GM18907 (cell line): ENCODE measurements around the gene SNX9.
"Not testable (repeated sequence)": the region's sequence is repeated elsewhere in the genome, so short reads cannot be mapped to it uniquely, and the experiment has no call there.

ENCODE experiments used
- ATAC-seq: cut with Tn5 transposase; IDR thresholded peaks from one replicate; pipeline ENCODE4 v1.9.1; 2021; ENCODE audit warnings: mild to moderate bottlenecking, moderate library complexity; ENCODE audit not compliant: unreplicated experiment

Gene SNX9

DNA sequence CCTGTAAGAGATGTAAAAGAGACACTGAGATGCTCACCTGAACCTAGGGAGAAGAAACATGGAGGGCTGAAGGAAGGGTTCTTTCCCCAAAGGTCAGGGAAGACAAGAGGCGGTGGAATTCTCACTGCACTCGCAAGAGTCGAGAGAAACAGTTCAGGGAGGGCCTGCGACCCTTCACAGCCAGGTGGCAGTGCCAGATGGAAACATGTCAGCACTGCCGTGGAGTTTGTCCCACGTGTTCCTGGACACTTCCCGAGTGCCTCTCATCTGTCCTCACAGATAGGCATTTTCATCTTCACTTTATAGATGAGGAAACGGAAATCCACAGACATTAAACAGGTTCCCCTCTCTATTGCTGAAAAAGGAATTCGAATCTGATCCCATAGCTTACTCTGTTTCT lies 88.2 kb downstream of the SNX9 start:
- no peak for ATAC-seq

DNA sequence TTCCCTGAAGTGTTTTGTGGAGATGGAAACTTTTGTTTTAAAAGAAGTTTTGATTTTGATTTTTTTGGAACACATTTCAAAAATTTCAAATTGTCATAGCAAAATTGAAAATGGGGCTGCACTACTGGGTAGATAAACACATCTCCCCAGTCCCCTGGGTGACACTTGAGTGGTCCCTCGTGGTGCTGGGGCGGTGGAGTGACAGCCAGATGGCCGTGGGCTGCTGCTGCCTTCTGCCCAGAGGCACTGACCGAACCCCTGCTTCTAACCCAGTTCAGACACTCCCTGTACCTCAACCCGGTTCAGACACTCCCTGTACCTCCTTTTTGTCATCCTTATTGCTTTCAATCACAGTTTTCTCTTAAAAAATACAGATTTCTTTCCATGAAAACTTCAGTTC lies 88.7 kb downstream of the SNX9 start:
- no peak for ATAC-seq

DNA sequence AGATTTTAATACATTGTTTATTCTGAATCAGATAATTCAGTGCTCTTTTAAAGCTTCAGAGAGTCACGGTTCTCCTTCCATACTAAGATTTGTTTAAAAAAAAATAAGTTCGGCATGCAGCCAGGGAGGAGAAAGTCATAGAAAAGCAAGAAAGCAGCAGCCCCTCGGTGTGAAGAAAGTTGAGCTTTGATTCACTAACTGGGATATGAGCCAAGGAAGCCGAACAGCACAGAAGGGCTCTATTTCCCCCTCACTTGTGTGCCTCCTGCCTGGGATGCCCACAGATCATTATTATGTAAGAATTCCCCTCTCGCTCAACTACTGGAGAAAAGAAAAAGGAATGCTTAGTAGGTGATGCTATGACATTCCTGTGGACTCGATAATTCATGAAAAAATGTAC lies 89.3 kb downstream of the SNX9 start:
- ATAC-seq = no peak

DNA sequence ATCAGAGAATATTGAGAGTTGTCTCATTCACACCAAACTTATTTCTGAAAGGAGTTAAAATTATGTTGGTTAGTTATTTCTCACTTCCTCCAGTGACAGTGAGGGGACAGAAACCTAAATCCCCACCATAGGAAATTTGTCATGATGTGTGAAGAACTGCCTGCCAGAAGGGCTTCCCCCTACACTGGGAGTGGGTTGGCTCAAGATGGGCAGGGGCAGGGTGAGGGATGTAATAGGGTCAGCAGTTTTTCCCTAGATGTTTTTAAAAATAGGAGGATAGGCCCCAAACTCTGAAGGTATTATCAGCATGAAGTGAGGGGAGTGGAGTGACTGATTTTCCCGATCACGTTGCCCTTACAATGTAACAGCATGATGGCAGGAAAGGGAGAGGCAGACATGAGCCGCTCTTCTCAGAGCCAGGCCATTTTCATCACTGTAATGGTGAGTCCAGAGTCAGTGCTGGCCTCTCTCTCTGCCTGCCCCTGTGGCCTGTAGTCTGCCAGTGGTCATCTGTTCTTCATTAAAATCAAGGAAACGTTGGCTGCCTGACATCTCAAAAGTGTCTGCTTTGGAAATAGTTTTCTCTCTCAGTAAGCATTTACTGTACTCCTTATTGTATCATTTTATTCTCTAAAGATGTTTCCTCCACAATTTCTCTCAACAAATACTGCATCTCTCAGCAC lies 98.8 kb downstream of the SNX9 start:
- no peak for ATAC-seq

DNA sequence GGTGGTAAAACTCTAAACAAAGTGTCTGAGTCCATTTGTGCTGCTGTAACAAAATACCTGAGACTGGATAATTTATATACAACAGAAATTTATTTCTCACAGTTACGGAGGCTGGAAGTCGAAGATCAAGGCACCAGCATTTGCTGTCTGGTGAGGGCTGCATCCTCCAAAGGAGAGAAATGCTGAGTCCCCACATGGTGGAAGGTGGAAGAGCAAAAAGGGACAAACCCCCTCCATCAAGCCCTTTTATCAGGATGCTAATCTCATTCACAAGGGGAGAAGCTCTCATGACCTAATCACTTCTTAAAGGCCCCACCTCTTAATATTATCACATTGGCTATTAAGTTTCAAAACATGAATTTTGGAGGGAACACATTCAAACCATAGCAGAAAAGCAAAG lies 102.7 kb downstream of the SNX9 start:
- ATAC-seq = no peak

DNA sequence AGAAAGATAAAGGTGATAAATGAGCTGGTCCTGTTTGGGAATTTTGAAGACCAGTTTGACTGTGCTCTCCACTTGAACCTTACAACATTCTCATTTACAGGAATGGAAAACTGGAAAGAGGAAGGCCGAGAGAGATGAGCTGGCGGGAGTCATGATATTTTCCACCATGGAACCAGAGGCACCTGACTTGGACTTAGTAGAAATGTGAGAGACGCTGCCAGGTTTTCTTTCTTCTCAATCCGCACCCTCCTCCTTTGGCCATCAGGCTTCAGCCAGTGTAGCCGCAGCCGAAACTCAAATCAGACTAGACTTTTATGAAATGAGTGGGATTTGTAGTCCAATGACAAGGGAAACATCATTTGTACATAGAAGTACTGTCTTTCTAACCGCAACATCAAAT lies 104.0 kb downstream of the SNX9 start:
- ATAC-seq = no peak

DNA sequence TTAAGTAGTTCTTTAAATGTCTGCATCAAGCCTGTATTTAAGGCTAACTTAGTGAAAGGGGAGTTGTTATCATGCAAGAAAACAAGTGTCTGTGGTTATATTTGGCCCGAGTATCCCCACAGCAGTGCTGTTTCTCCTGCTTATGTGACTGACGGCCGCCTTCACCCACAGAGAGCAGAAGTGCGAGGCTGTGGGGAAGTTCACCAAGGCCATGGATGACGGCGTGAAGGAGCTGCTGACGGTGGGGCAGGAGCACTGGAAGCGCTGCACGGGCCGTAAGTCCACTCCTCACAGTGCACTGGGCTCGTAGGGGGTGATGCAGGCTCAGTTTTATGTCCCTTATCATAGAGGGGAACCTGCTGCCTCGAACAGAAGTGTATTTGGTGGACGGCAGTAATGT lies 105.4 kb downstream of the SNX9 start:
- ATAC-seq = no peak

DNA sequence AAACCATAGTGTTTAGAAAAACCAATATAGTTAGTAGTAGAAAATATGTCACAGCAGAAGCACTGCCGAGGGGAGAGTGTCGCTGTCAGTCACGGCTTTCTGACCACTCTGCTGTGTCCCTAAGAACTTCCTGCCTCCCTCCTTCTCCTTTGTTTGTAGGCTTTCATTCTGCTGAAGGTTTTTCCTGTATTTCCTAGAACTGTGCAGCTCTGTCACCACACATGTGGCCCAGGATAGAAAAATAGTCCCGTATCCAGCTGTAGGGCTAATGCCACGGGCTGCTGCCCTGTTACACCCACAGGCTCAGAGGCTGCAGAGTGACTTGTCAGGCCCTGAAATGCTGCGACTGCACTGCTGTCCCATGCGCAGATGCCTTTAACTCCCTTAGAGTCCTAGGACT lies 106.0 kb downstream of the SNX9 start:
- no peak for ATAC-seq

DNA sequence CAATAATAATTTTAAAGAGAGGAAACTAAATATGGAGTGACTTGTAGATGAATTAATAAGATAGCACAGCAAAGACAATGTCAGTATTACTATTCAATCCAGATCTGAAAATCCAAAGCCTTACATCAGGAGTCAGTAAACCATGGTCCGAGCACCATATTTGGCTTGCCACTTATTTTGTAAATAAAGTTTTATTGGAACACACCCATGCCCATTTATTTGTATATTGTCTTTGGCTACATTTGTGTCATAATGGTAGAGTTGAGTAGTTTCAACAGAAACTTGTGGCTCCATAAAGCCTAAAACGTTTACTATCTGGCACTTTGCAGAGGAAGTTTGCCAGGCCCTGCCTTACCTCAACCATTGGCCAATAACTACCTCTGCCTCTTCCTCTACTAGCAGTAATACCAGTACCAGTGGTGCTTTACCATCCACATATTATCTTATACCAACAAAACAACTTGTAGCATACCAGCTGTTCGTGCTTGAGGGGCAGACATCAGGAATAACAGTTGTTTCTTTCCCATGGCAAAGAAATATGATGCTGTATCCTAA lies 106.8 kb downstream of the SNX9 start:
- no peak for ATAC-seq

DNA sequence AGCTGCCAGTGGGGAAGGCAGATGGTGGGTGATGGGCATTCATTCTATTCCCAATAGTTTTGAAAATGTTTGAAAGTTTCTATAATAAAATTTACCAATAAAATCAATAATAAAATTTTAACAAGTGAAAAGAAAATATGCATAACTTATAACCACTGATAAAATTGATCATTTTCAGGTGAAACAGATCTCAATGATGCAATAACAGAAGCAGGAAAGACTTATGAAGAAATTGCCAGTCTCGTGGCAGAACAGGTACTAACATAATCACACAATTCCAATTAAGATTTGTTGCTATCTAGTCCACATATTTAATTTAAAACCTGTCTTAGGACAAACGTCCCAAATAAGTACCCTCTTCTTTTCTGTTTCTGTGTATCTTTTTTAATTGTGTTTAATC lies 112.7 kb downstream of the SNX9 start:
- no peak for ATAC-seq

DNA sequence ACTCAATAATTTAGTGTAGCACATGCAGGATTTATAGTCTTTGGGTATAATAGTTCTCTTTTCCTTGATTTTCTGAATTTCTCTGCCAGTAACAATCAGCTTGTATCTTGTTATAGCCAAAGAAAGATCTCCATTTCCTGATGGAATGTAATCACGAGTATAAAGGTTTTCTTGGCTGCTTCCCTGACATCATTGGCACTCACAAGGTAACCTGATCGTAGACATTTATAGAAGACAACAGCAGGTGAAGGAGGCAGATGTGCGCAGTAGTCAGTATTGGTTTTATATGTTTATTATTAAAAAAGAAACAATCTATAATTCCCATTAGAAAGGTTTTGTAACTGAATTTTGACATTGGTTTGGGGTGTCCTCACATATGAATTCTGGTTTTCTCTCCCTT lies 114.3 kb downstream of the SNX9 start:
- no peak for ATAC-seq

DNA sequence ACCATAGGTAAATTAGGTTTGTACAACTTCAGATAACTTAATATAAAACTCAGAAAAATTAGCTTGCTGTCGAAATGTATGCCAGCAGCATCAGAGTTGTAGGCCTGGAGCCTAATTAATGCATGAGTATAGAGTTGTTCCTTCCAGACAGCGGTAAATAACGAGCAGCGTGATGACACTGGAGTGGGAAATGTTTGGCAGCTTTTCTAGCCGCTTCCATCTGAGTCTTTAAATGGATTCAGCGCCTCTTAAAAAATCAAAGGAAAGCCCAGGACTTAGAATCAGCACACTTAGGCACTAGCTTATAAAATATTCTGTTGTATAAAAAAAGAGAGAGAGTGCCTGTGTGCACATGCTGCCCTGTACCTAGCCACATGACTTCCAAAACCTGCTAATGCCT lies 114.9 kb downstream of the SNX9 start:
- no peak for ATAC-seq

DNA sequence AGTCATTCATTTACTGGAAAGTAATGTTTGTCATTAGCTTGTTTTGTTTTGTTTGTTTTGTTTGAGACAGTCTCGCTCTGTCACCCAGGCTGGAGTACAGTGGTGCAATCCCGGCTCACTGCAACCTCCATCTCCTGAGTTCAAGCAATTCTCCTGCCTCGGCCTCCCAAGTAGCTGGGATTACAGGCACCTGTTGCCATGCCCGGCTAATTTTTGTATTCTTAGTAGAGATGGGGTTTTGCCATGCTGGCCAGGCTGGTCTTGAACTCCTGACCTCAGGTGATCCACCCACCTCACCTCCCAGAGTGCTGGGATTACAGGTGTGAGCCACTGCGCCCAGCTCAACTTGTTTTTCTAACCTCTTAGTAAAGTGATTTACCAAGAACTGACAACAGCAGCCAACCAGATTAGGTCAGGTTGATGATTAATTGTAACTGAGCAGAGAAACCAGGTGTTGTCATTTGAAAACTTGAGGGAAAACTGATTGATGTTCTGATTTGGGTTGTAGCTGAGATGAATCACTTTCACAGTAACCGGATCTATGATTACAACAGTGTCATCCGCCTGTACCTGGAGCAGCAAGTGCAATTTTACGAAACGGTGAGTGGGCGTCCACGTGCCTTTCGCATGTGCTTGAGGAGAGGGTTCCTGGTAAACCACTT lies 117.5 kb downstream of the SNX9 start:
- ATAC-seq = not testable (repeated sequence)

DNA sequence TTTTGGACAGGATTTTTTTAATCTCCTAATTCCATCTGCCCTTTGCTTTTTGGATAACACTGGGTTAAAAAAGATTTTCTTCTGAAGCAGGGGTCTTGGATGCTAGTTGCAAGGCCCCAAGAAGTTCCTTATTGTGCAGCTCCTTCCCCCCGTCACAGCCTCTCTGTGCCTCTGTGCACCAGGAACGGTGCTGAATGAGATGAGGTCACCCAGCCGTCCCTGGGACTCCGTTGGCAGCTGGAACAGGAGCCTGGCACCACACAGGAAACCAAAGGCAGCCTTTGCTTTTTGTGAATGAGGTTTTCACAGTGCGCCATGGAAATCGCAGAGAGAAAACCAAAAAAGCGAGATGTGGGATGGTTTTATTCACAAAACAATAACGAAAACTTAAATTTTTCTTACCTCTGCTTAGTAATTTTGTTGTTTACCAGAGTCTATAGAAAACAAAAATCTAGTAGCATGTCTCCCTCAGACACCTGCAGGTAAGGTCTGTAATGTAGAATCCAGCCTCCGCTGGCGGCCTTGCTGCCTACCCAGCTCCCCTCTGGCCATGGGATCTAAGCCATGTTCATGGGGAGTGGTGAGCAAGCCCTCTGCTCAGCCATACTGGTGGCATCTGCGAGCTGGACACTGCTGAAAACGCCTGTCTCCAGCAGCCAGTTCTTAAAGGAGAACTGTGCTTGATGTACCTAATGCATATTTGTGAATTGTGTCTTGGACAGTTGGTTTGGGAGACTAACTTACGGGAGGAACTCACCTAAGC lies 118.2 kb downstream of the SNX9 start:
- ATAC-seq = no peak

DNA sequence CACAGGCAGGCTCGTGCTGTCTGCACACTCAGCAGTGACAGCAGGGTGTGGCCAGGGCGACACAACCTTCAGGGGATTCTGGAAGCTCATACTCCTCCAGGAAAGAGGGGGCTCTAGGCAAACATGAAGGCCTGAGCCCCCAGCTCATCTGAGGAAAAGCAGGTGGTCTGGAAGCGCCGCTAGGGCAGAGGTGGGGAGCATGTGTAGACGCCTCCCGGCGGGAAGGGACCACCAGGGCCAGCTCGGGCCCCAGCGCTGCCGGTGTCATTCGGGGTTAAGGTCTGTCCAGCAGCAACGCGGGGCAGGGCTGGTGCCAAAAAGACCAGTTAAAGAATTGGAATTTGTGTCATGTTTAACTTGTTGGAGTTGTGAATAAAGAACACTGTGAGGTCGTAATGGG lies 119.3 kb downstream of the SNX9 start:
- no peak for ATAC-seq

DNA sequence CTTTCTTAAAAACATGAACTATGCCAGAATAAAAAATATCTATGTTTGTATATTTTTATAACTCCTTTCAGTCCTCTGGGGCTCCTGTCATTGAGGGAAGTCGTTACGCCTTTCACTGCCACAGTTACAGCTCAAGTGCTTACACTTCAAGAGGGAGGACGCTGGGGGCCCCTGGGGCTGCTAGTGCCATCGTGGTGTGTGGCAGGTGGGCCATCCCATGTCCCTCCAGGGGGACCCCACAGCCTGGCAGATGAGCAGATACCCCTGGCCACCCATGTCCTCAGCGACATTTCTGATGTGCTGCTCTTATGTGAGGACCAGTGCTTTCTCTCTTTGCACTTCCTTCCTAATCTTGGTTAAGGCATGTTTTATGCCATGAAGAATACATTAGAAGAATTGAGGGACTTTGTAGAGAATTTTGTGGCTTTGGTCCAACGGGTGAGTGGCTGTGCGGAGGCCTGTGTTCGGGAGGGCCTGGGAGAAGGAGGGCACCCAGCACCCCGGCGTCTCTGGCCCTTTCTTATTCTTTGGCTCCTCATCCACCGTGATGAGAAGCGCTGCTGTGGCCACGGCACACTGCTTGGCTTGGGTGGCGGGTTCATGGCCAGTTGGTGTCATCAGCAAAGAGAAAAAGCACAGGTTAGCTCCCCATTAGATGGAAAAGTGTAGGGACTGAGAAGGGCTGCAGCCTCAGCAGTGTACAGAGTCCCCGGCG lies 120.4 kb downstream of the SNX9 start:
- ATAC-seq = no peak

DNA sequence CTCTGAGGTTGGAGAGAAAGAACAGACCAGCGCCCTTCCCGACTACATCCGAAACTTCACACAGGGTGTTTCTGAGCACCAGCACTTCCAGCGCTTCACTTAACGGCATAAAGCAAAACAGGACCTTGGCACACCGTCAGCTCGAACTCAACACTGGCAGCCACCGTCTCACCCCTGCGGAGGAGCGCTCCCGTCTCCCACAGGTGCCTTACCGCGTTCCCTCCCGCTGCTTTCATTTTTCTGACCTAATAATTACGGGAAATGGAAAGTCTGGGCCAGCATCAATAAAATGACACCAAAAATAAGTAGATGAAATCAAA lies 120.9 kb downstream of the SNX9 start:
- ATAC-seq = no peak

DNA sequence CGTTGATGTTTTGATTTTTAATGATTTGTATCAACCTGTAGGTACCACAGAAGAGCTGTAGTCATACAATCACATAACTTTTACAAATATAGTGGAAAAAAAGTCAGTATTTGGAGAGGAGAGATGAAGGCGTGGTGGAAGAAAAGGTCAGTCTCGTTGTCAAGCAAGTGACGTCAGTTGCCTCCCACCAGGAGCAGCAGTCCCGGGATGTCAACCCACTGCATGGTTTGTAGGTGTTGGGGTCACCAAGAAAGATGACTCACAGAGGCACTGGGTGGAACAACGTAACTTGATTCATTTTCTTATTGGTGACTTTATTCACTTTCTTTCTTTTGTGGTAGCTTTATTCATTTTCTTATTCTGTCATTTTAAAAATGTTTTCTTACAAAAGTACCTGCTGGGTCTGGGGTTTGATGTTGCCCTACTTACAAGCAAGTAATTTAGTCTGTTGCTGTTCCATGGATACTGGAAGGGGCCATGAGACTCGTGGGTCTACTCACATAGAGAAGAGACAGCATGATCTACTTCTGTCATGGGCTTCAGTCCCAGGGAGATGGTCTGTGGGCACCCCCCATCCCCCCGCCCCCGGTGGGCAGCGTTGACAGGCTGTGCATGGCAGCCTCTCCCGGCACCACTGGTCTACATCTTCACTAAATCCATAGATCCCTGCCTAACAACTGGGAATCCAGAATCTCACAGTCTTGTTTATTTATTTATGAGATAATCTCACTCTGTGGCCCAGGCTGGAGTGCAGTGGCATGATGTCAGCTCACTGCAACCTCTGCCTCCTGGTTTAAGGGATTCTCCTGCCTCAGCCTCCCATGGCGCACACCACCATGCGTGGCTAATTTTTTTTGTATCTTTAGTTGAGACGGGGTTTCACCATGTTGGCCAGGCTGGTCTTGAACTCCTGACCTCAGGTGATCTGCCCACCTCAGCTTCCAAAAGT lies 122.2 kb downstream of the SNX9 start:
- ATAC-seq = no peak

DNA sequence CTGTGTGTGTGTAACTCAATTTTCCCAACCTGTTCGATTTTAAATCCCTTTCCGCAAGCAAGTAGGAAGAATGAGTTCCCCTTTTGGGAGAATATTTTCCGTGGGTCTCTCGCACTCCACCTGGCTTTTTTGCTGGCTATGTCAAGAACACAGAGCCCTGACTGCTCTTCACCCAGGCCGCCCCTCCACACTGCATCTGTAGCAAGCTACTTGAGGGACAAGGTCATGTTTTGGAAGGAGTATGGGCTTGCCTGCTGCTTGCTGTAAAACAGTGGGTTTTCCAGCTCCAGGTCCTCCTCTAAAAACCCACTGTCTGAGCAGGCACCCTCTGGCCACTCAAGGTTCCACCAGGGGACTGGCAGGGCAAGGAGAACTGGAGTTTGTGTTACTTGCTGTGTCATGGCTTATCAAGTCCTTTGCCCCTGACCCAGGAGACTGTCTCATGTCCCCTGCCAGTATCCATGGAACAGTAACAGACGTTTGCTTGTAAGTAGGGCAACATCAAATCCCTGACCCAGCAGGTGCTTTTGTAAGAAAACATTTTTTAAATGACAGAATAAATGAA lies 123.1 kb downstream of the SNX9 start:
- ATAC-seq = no peak
